CD4-positive, alpha-beta T cell treated with Interleukin-2 at 100 ng/mL for 4 hours (primary cell): ENCODE measurements around the gene ACYP2.

Source experiments
- DNase-seq: peaks from one replicate; pipeline ENCODE4 v3.0.0-alpha.2; 2020; ENCODE audit warnings: low spot score

The ACYP2 gene

GRCh38 chr2:54161660-54162424 is 46.4 kb downstream of the ACYP2 start:
- DNase-seq = no peak

- DNase-seq = no peak
These were observed 48.7 kb downstream of the ACYP2 start for GRCh38 chr2:54164106-54164505.

GRCh38 chr2:54166121-54166773 is 50.8 kb downstream of the ACYP2 start:
- no peak for DNase-seq

GRCh38 chr2:54176577-54176976 is 61.2 kb downstream of the ACYP2 start:
- DNase-seq = no peak

- no peak for DNase-seq
These were observed 67.9 kb downstream of the ACYP2 start for GRCh38 chr2:54183281-54183680.

GRCh38 chr2:54183972-54184371 is 68.6 kb downstream of the ACYP2 start:
- no peak for DNase-seq

- no peak for DNase-seq
These were observed 69.7 kb downstream of the ACYP2 start for GRCh38 chr2:54185105-54185504.

GRCh38 chr2:54187331-54187730 is 71.9 kb downstream of the ACYP2 start:
- no peak for DNase-seq

- no peak for DNase-seq
These were observed 74.1 kb downstream of the ACYP2 start for GRCh38 chr2:54189539-54189938.

GRCh38 chr2:54191361-54192135 is 76.1 kb downstream of the ACYP2 start:
- no peak for DNase-seq

- DNase-seq = no peak
These were observed 79.6 kb downstream of the ACYP2 start for GRCh38 chr2:54194761-54195750.

GRCh38 chr2:54196646-54197045 is 81.2 kb downstream of the ACYP2 start:
- no peak for DNase-seq

- DNase-seq = no peak
These were observed 89.1 kb downstream of the ACYP2 start for GRCh38 chr2:54204476-54204875.

- DNase-seq = no peak
These were observed 91.2 kb downstream of the ACYP2 start for GRCh38 chr2:54206596-54206995.

- DNase-seq = no peak
These were observed 92.3 kb downstream of the ACYP2 start for GRCh38 chr2:54207666-54208195.

- DNase-seq = no peak
These were observed 93.2 kb downstream of the ACYP2 start for GRCh38 chr2:54208364-54209240.

- DNase-seq = no peak
These were observed 94.0 kb downstream of the ACYP2 start for GRCh38 chr2:54209379-54209778.

- no peak for DNase-seq
These were observed 97.0 kb downstream of the ACYP2 start for GRCh38 chr2:54212456-54212855.

- no peak for DNase-seq
These were observed 97.7 kb downstream of the ACYP2 start for GRCh38 chr2:54213082-54213481.

GRCh38 chr2:54224997-54225396 is 109.6 kb downstream of the ACYP2 start:
- no peak for DNase-seq
